ENCODE results near the gene SCN2B. TPM values are rescaled to one million over a fixed set of nuclear protein-coding genes. Genes with fewer than 3 reads are reported as not detected.

The SCN2B gene
- total and polyA plus RNA-seq, 7 donors, result 0.23 to 1.7 (median 0.95) TPM

DNA sequence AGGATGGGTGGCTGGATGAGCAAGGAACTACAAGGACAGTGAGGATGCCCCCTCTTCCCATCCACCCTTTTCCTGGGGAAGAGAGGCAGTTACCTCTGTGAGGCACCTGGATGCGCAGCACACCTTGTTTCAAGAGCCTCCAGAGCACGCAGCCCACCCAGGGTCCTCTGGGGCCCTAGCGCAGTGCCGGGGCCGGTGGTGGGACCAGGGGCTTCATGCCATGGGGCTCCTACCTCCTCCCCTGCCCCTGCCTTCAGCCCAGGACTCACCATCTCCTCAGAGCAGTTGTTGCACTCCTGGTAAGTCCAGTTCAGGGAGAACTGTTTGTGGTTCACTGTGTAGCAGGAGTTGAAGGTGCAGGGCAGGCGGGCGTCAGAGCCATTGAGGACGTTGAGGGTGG, 8.1 kb downstream of the SCN2B start:
- peaks cover 0 to 12% (median 0%) of the 10 kb centered on the region in 3 donors for H3K27me3 ChIP-seq
- TF ChIP-seq POLR2A (IDR thresholded peaks at IDR 0.05), result no peak
- no peak for TF ChIP-seq POLR2AphosphoS5 (IDR thresholded peaks at IDR 0.05)
- TF ChIP-seq EP300 (IDR thresholded peaks at IDR 0.05), result no peak
- TF ChIP-seq, protein P1, sequence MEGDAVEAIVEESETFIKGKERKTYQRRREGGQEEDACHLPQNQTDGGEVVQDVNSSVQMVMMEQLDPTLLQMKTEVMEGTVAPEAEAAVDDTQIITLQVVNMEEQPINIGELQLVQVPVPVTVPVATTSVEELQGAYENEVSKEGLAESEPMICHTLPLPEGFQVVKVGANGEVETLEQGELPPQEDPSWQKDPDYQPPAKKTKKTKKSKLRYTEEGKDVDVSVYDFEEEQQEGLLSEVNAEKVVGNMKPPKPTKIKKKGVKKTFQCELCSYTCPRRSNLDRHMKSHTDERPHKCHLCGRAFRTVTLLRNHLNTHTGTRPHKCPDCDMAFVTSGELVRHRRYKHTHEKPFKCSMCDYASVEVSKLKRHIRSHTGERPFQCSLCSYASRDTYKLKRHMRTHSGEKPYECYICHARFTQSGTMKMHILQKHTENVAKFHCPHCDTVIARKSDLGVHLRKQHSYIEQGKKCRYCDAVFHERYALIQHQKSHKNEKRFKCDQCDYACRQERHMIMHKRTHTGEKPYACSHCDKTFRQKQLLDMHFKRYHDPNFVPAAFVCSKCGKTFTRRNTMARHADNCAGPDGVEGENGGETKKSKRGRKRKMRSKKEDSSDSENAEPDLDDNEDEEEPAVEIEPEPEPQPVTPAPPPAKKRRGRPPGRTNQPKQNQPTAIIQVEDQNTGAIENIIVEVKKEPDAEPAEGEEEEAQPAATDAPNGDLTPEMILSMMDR (IDR thresholded peaks at IDR 0.05), result no peak
- no peak for DNase-seq
- 76 to 85% methylated on average over 8 of the region's 8 CpGs for WGBS, 2 donors
- no peak overlapping the region for H3K4me3 ChIP-seq
- H3K36me3 ChIP-seq, result no peaks in the 10 kb centered on the region
- no peak overlapping the region for H3K27ac ChIP-seq
- peaks cover 0 to 10% (median 8%) of the 10 kb centered on the region in 4 donors for H3K4me1 ChIP-seq
- H3K9me3 ChIP-seq, result no peaks in the 10 kb centered on the region
- intact Hi-C loops (cut with DNase I), result no loop called here

DNA sequence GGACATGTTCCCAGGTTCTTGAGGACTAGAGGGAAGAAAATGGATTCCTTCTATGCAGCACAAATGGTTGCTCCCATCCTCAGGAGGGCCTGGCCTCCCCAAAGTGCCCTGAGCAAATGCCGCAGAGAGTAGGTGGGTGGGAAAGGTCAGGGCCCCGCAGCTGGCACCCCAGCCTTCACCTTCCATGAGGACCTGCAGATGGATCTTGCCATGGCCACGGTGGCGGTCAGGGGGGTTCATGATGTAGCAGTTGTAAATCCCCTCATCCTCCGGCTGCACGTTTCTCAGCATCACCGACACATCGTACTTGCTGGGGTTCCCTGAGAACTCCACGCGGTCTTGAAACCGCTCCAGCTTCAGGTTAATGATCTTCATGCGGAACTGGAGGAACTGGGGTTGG, 8.5 kb downstream of the SCN2B start:
- Histone ChIP-seq H3K9me3 (no peaks in the 10 kb centered on the region), H3K27ac (no peak overlapping the region), H3K4me1 (peaks cover 0 to 10% (median 8%) of the 10 kb centered on the region in 4 donors), H3K36me3 (no peaks in the 10 kb centered on the region), H3K27me3 (peaks cover 0 to 13% (median 0%) of the 10 kb centered on the region in 3 donors), H3K4me3 (no peak overlapping the region)
- no peak for DNase-seq
- TF ChIP-seq POLR2AphosphoS5 (IDR thresholded peaks at IDR 0.05) (no peak), POLR2A (IDR thresholded peaks at IDR 0.05) (no peak), EP300 (IDR thresholded peaks at IDR 0.05) (no peak)
- TF ChIP-seq, protein P1 (IDR thresholded peaks at IDR 0.05), result no peak
- intact Hi-C loops (cut with DNase I), result no loop called here
- 72 to 85% methylated on average over 12 of the region's 12 CpGs for WGBS, 2 donors

DNA sequence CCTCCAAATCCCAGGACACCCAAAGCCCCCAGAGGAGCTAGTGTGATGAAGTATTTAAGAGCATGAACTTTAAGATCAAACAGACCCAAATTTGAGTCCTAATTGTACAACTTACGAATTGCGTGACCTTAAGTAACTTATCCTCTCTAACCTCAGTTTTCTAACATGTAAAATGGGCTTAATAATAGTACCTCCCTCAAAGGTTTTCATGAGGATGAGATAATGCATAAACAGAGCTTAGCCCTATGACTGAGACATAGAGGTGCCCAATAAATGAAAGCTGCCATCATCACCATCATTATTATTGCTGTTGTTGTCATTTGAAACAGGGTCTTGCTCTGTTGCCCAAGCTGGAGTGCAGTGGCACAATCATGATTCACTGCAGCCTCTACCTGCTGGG, 9.2 kb downstream of the SCN2B start:
- no peak overlapping the region for H3K4me3 ChIP-seq
- H3K9me3 ChIP-seq, result no peaks in the 10 kb centered on the region
- H3K4me1 ChIP-seq, result peaks cover 0 to 10% (median 8%) of the 10 kb centered on the region in 4 donors
- 93 to 96% methylated on average over 2 of the region's 2 CpGs for WGBS, 2 donors
- no peak overlapping the region for H3K27ac ChIP-seq
- intact Hi-C loops (cut with DNase I), result no loop called here
- TF ChIP-seq EP300 (IDR thresholded peaks at IDR 0.05), result no peak
- no peak for TF ChIP-seq POLR2A (IDR thresholded peaks at IDR 0.05)
- no peak for TF ChIP-seq POLR2AphosphoS5 (IDR thresholded peaks at IDR 0.05)
- TF ChIP-seq, protein P1 (IDR thresholded peaks at IDR 0.05), result no peak
- H3K36me3 ChIP-seq, result no peaks in the 10 kb centered on the region
- no peak for DNase-seq
- H3K27me3 ChIP-seq, result peaks cover 0 to 18% (median 0%) of the 10 kb centered on the region in 3 donors

- Histone ChIP-seq H3K27me3 (peaks cover 0 to 15% (median 0%) of the 10 kb centered on the region in 3 donors), H3K27ac (no peak overlapping the region), H3K36me3 (no peaks in the 10 kb centered on the region), H3K4me3 (no peak overlapping the region), H3K9me3 (no peaks in the 10 kb centered on the region), H3K4me1 (peaks cover 0 to 6% (median 4%) of the 10 kb centered on the region in 4 donors)
- TF ChIP-seq, protein P1 (IDR thresholded peaks at IDR 0.05), result no peak
- TF ChIP-seq POLR2A (IDR thresholded peaks at IDR 0.05) (no peak), EP300 (IDR thresholded peaks at IDR 0.05) (no peak), POLR2AphosphoS5 (IDR thresholded peaks at IDR 0.05) (no peak)
- intact Hi-C loops (cut with DNase I), result no loop called here
- no peak for DNase-seq
- WGBS, 2 donors, result 86 to 87% methylated on average over 17 of the region's 17 CpGs
Observed at GRCh38 chr11:118166641-118167040, 9.8 kb downstream of the SCN2B start.

DNA sequence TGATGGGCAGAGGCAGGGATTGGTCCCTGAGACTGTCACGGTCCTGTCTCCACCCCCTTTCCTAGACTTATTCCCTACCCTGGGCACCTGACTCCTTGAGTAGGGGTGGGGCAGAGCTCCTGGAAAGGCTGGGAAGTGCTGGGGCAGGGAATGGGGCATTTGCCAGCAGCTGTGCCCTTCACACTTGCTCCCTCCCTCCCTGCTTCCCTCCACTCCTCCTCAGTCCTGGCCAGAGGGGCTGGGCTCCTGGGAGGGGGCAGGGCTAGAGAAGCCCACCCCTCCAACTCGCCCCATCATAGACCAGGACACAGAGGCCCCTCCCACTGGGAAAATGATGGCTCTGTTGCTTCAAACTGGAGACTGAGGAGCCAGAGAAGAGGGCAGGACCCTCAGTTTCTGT, 11.6 kb downstream of the SCN2B start:
- no peak overlapping the region for H3K4me3 ChIP-seq
- H3K27me3 ChIP-seq, result peaks cover 0 to 25% (median 4%) of the 10 kb centered on the region in 3 donors
- H3K27ac ChIP-seq, result no peak overlapping the region
- WGBS, 2 donors, result 51 to 73% methylated on average over 2 of the region's 2 CpGs
- intact Hi-C loops (cut with DNase I), result no loop called here
- no peaks in the 10 kb centered on the region for H3K9me3 ChIP-seq
- DNase-seq, result no peak
- H3K4me1 ChIP-seq, result no peaks in the 10 kb centered on the region
- TF ChIP-seq EP300 (IDR thresholded peaks at IDR 0.05) (no peak), POLR2A (IDR thresholded peaks at IDR 0.05) (no peak)
- H3K36me3 ChIP-seq, result no peaks in the 10 kb centered on the region
